ENCODE results near the gene LTF. TPM values are rescaled to one million over a fixed set of nuclear protein-coding genes. Genes with fewer than 3 reads are reported as not detected.

Gene LTF
- total RNA-seq, 1 experiment from 2014 or later: not detected

GRCh38 chr3:46472736-46473135, 8.0 kb upstream of the LTF start (continued):
- no peak for TF ChIP-seq ZBTB33 (IDR thresholded peaks at IDR 0.05; ENCODE audit: extremely low read depth, insufficient replicate concordance, low read length)
- no peak for TF ChIP-seq CBX3 (IDR thresholded peaks at IDR 0.05; ENCODE audit: low read depth)
- no peak for TF ChIP-seq CTCF (IDR thresholded peaks at IDR 0.05 in 2 of 3, conservative IDR thresholded peaks at IDR 0.05 in 1 of 3; ENCODE audit: borderline replicate concordance in 1 of 3, insufficient read depth in 1 of 3, low read depth in 2 of 3, low read length in 2 of 3)

- ChIA-PET CTCF (no interaction called here), RAD21 (ENCODE audit: low non-redundant PET in 1 of 2, low total read pairs in 2 of 2, uncharacterized antibody in 2 of 2, unreplicated experiment in 2 of 2) (no interaction called here), POLR2A (no interaction called here)
- Histone ChIP-seq H3K79me2 (ENCODE audit: insufficient read depth, low read length) (no peaks in the 10 kb centered on the region), H3K9me2 (ENCODE audit: insufficient read depth) (no peaks in the 10 kb centered on the region), H3K27ac (ENCODE audit: low read depth, low read length) (no peak overlapping the region), H3K9me3 (ENCODE audit: control insufficient read depth in 1 of 2, insufficient read depth in 1 of 2, low read depth in 1 of 2, low read length in 2 of 2) (no peaks in the 10 kb centered on the region), H2AFZ (ENCODE audit: low read depth, low read length, poor library complexity, severe bottlenecking) (no peak overlapping the region), H3K4me2 (ENCODE audit: low read length) (no peak overlapping the region), H3K36me3 (ENCODE audit: control insufficient read depth in 1 of 2, insufficient read depth in 2 of 2, low read length in 2 of 2) (no peaks in the 10 kb centered on the region), H3K9ac (ENCODE audit: low read length) (no peak overlapping the region), H3K4me1 (ENCODE audit: control insufficient read depth in 1 of 2, insufficient read depth in 2 of 2, low read length in 2 of 2) (no peaks in the 10 kb centered on the region), H3K4me3 (replicated peaks in 1 of 2; ENCODE audit: low read depth in 1 of 2, low read length in 2 of 2) (no peak overlapping the region), H3K27me3 (ENCODE audit: insufficient read depth, low read length) (peaks cover 10% of the 10 kb centered on the region; the same call in 1 of the 2 replicates), H4K20me1 (ENCODE audit: insufficient read depth) (no peaks in the 10 kb centered on the region)
- DNase-seq (ENCODE audit: low read depth, low spot score) (no peak), ATAC-seq (no peak)
- intact Hi-C loops (cut with micrococcal nuclease): no loop called here
- BruUV-seq (replicated peaks): no TSS peak
- no peak for TF ChIP-seq SIN3A (IDR thresholded peaks at IDR 0.05; ENCODE audit: low read depth)
- TF ChIP-seq REST (IDR thresholded peaks at IDR 0.05; ENCODE audit: low read depth): no peak
- TF ChIP-seq ZNF274 (IDR thresholded peaks at IDR 0.05; ENCODE audit: low read depth, low read length): no peak
- no peak for TF ChIP-seq FOSL1 (IDR thresholded peaks at IDR 0.05; ENCODE audit: low read depth)
- TF ChIP-seq ATF3 (IDR thresholded peaks at IDR 0.05): no peak
- no peak for TF ChIP-seq ZBTB33 (IDR thresholded peaks at IDR 0.05; ENCODE audit: extremely low read depth, insufficient replicate concordance, low read length)
- TF ChIP-seq CEBPB (IDR thresholded peaks at IDR 0.05; ENCODE audit: low read depth): no peak
- TF ChIP-seq RAD21 (IDR thresholded peaks at IDR 0.05; ENCODE audit: low read depth): no peak
- no peak for TF ChIP-seq CBX3 (IDR thresholded peaks at IDR 0.05; ENCODE audit: low read depth)
Observed at GRCh38 chr3:46471371-46471914, 6.7 kb upstream of the LTF start.
